Measurements from ENCODE around the gene TTC21A.

DNA sequence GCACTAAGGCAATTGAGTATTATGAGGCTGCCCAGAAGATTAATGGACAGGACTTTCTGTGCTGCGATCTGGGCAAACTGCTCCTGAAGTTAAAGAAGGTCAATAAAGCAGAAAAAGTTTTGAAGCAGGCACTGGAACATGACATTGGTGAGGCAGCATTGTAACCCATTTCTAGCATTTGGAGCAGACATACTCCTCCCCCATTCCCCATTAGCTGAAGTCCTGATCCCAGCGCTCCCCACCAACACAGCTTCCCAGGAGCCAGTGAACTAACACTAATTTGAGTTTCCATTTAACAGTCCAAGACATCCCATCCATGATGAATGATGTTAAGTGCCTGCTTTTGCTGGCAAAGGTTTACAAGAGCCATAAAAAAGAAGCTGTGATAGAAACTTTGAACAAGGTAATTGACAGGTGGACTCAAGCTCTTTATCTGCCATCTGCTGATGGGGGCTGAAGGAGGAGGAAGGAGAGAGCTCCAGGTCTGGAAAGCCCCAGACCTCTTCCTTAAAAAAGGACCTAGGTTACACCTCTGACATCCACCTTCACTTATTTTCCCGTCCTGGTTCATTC is 23.3 kb downstream of the TTC21A start:
- TF ChIP-seq POLR2AphosphoS5 (IDR thresholded peaks at IDR 0.05) (no peak), POLR2A (IDR thresholded peaks at IDR 0.05) (no peak), EP300 (IDR thresholded peaks at IDR 0.05) (no peak)
- TF ChIP-seq, protein P1, sequence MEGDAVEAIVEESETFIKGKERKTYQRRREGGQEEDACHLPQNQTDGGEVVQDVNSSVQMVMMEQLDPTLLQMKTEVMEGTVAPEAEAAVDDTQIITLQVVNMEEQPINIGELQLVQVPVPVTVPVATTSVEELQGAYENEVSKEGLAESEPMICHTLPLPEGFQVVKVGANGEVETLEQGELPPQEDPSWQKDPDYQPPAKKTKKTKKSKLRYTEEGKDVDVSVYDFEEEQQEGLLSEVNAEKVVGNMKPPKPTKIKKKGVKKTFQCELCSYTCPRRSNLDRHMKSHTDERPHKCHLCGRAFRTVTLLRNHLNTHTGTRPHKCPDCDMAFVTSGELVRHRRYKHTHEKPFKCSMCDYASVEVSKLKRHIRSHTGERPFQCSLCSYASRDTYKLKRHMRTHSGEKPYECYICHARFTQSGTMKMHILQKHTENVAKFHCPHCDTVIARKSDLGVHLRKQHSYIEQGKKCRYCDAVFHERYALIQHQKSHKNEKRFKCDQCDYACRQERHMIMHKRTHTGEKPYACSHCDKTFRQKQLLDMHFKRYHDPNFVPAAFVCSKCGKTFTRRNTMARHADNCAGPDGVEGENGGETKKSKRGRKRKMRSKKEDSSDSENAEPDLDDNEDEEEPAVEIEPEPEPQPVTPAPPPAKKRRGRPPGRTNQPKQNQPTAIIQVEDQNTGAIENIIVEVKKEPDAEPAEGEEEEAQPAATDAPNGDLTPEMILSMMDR (IDR thresholded peaks at IDR 0.05) = no peak

Measured in sigmoid colon (tissue), 4 donors.